Natural killer cell (primary cell): ENCODE results near the gene ADAP2. TPM values are rescaled to one million over a fixed set of nuclear protein-coding genes. Genes with fewer than 3 reads are reported as not detected.
"Not testable (repeated sequence)": the region's sequence is repeated elsewhere in the genome, so short reads cannot be mapped to it uniquely, and the experiment has no call there.

ENCODE experiments used
- ATAC-seq, 3 donors: fragments of 150-1000 bp in 2 of 3; fragments of 200-7000 bp in 1 of 3; cut with Tn5 transposase; 1 replicate in 1 of 3; 2 replicates in 2 of 3; pipeline ENCODE4 v1.10.0; 2021; ENCODE audit warnings: mild to moderate bottlenecking in 2 of 3, moderate library complexity in 2 of 3
- DNase-seq, 2 donors: peaks; one replicate each; pipeline versions ENCODE4 v3.0.0 to v3.0.0-alpha.2; 2013 to 2021; ENCODE audit warnings: mixed read lengths in 1 of 2
- H3K27ac ChIP-seq: one replicate; pipeline ENCODE4 v1.5.1; 2013; ENCODE audit warnings: mild to moderate bottlenecking, low read length
- H3K27me3 ChIP-seq: one replicate; pipeline ENCODE4 v1.6.1; 2013; ENCODE audit warnings: low read length; ENCODE audit not compliant: control insufficient read depth, insufficient read depth
- H3K36me3 ChIP-seq: one replicate; pipeline ENCODE4 v1.6.1; 2013; ENCODE audit warnings: low read length; ENCODE audit not compliant: control insufficient read depth, insufficient read depth
- H3K4me1 ChIP-seq: one replicate; pipeline ENCODE4 v1.6.1; 2013; ENCODE audit warnings: low read length; ENCODE audit not compliant: control insufficient read depth, insufficient read depth
- H3K4me3 ChIP-seq: one replicate; pipeline ENCODE4 v1.5.1; 2013; ENCODE audit warnings: low read length
- H3K9me3 ChIP-seq: one replicate; pipeline ENCODE4 v1.6.1; 2013; ENCODE audit warnings: low read length; ENCODE audit not compliant: control insufficient read depth, insufficient read depth
- H3K27ac Mint-ChIP-seq, 2 donors: one replicate each; pipeline ENCODE4 v1.8.0; 2022; ENCODE audit warnings: mild to moderate bottlenecking in 2 of 2, mixed read lengths in 2 of 2, moderate library complexity in 1 of 2
- H3K27me3 Mint-ChIP-seq, 2 donors: one replicate each; pipeline ENCODE4 v1.8.0; 2022; ENCODE audit warnings: low read depth in 2 of 2, mixed read lengths in 2 of 2
- H3K36me3 Mint-ChIP-seq: one replicate; pipeline ENCODE4 v1.8.0; 2022; ENCODE audit warnings: mixed read lengths
- H3K4me1 Mint-ChIP-seq, 2 donors: one replicate each; pipeline ENCODE4 v1.8.0; 2022; ENCODE audit warnings: mixed read lengths in 2 of 2
- H3K4me3 Mint-ChIP-seq: one replicate; pipeline ENCODE4 v1.8.0; 2022; ENCODE audit warnings: mild to moderate bottlenecking, moderate library complexity, mixed read lengths
- H3K9me3 Mint-ChIP-seq, 2 donors: one replicate each; pipeline ENCODE4 v1.8.0; 2022; ENCODE audit warnings: mixed read lengths in 2 of 2
- CTCF ChIP-seq: fragments of 200-600 bp; IDR thresholded peaks from one replicate; pipeline ENCODE4 v1.8.0; 2022; ENCODE audit warnings: antibody characterized with exemption
- WGBS: methylation state at CpG from one replicate; pipeline ENCODE4 v1.1.7; 2013; ENCODE audit warnings: missing lambda C conversion rate; ENCODE audit not compliant: insufficient coverage; 5-methylcytosine and 5-hydroxymethylcytosine counted together
- intact Hi-C: fragments of 100-400 bp; cut with micrococcal nuclease; formaldehyde crosslinking; loops from one replicate; pipeline ENCODE4 v1.14.2; 2022
- total RNA-seq, 4 donors: library from RNA; stranded (reverse); fragments of 120-200 nt in 1 of 4; gene quantifications; one replicate each; pipeline versions ENCODE4 v1.2.3 to v1.2.4, GENCODE V29; 2013 to 2022

The ADAP2 gene
- total RNA-seq, 3 donors from 2014 or later (not counting 1 experiment from before 2014, with no cell fraction given), result 2.6 to 6.6 (median 2.9) TPM

- intact Hi-C loops, result no loop called here
- WGBS, result 100% methylated on average over 3 of the region's 3 CpGs
These were observed 8.8 kb downstream of the ADAP2 start for GRCh38 chr17:30930495-30930894.

GRCh38 chr17:30931582-30931981 is 9.8 kb downstream of the ADAP2 start:
- ATAC-seq, H3K4me3 ChIP-seq, H3K27me3 Mint-ChIP-seq, H3K27ac ChIP-seq, H3K36me3 Mint-ChIP-seq, H3K4me1 Mint-ChIP-seq, H3K27ac Mint-ChIP-seq, H3K9me3 ChIP-seq, H3K9me3 Mint-ChIP-seq, DNase-seq, H3K36me3 ChIP-seq, H3K4me3 Mint-ChIP-seq, H3K4me1 ChIP-seq, H3K27me3 ChIP-seq, intact Hi-C loops: not testable (repeated sequence)
- WGBS, result 83% methylated on average over 6 of the region's 8 CpGs

More at GRCh38 chr17:30930495-30930894, 8.8 kb downstream of the ADAP2 start:
- H3K4me1 ChIP-seq, result no peaks in the 10 kb centered on the region
- peaks cover 4 to 13% of the 10 kb centered on the region in 2 donors for H3K27me3 Mint-ChIP-seq
- H3K4me3 ChIP-seq, result no peak overlapping the region
- no peaks in the 10 kb centered on the region for H3K4me1 Mint-ChIP-seq
- H3K27me3 ChIP-seq, result no peaks in the 10 kb centered on the region
- no peak for ATAC-seq
- no peak for TF ChIP-seq CTCF
- H3K9me3 ChIP-seq, result no peaks in the 10 kb centered on the region
- no peak overlapping the region for H3K27ac ChIP-seq
- H3K36me3 Mint-ChIP-seq, result no peaks in the 10 kb centered on the region
- H3K9me3 Mint-ChIP-seq, result no peaks in the 10 kb centered on the region
- DNase-seq, result no peak
- H3K27ac Mint-ChIP-seq, result no peak overlapping the region
- H3K36me3 ChIP-seq, result no peaks in the 10 kb centered on the region
- no peak overlapping the region for H3K4me3 Mint-ChIP-seq

- intact Hi-C loops, result no loop called here
- Mint-ChIP-seq H3K36me3 (no peaks in the 10 kb centered on the region), H3K4me1 (no peaks in the 10 kb centered on the region), H3K27me3 (no peaks in the 10 kb centered on the region), H3K27ac (no peak overlapping the region), H3K9me3 (no peaks in the 10 kb centered on the region), H3K4me3 (no peak overlapping the region)
- no peak overlapping the region for H3K27ac ChIP-seq
- no peak for TF ChIP-seq CTCF
- no peaks in the 10 kb centered on the region for H3K36me3 ChIP-seq
- no peak overlapping the region for H3K4me3 ChIP-seq
- WGBS, result 52% methylated on average over 5 of the region's 5 CpGs
- H3K4me1 ChIP-seq, result no peaks in the 10 kb centered on the region
- H3K27me3 ChIP-seq, result no peaks in the 10 kb centered on the region
- DNase-seq, result no peak
- no peaks in the 10 kb centered on the region for H3K9me3 ChIP-seq
- no peak for ATAC-seq
These were observed 12.2 kb downstream of the ADAP2 start for GRCh38 chr17:30933966-30934365.

GRCh38 chr17:30939051-30939689 is 17.4 kb downstream of the ADAP2 start:
- Mint-ChIP-seq H3K4me1 (no peaks in the 10 kb centered on the region), H3K27ac (no peak overlapping the region), H3K27me3 (peaks cover 0 to 3% of the 10 kb centered on the region in 2 donors), H3K4me3 (no peak overlapping the region), H3K9me3 (no peaks in the 10 kb centered on the region), H3K36me3 (no peaks in the 10 kb centered on the region)
- TF ChIP-seq CTCF, result no peak
- no peaks in the 10 kb centered on the region for H3K36me3 ChIP-seq
- H3K4me3 ChIP-seq, result no peak overlapping the region
- no peaks in the 10 kb centered on the region for H3K9me3 ChIP-seq
- H3K4me1 ChIP-seq, result no peaks in the 10 kb centered on the region
- WGBS, result 76% methylated on average over 13 of the region's 13 CpGs
- intact Hi-C loops, result no loop called here
- ATAC-seq (no peak), DNase-seq (no peak)
- H3K27me3 ChIP-seq, result no peaks in the 10 kb centered on the region
- H3K27ac ChIP-seq, result peak overlapping the region; percentile 38
